ENCODE measurements around the gene SLC9A5.

The SLC9A5 gene

GRCh38 chr16:67277294-67277998 is 28.7 kb downstream of the SLC9A5 start:
- no peak for ATAC-seq (ENCODE audit: insufficient read depth, low read depth)
- H3K27ac ChIP-seq (ENCODE audit: low read length): no peak overlapping the region
- no peaks in the 10 kb centered on the region for H4K20me1 ChIP-seq (ENCODE audit: insufficient read depth, low read length)
- no peak for DNase-seq
- H2AFZ ChIP-seq (ENCODE audit: low read depth, low read length): no peak overlapping the region
- no peaks in the 10 kb centered on the region for H3K36me3 ChIP-seq (ENCODE audit: insufficient read depth, low read length)
- no peak overlapping the region for H3K9ac ChIP-seq (ENCODE audit: low read depth, low read length)
- H3K9me3 ChIP-seq (ENCODE audit: insufficient read depth, low read length, severe bottlenecking): no peaks in the 10 kb centered on the region
- TF ChIP-seq EZH2 (IDR thresholded peaks at IDR 0.05; ENCODE audit: borderline replicate concordance, low read depth, low read length, severe bottlenecking) (no peak), CTCF (IDR thresholded peaks at IDR 0.05; ENCODE audit: borderline replicate concordance, extremely low read depth, low read length, poor library complexity, severe bottlenecking) (no peak)
- no peaks in the 10 kb centered on the region for H3K27me3 ChIP-seq (ENCODE audit: insufficient read depth, low read length, poor library complexity)
- no peaks in the 10 kb centered on the region for H3K4me1 ChIP-seq (ENCODE audit: insufficient read depth, low read length)
- H3K79me2 ChIP-seq (ENCODE audit: insufficient read depth, low read length): no peaks in the 10 kb centered on the region
- no peak overlapping the region for H3K4me3 ChIP-seq (ENCODE audit: low read depth in 1 of 2, low read length in 2 of 2)
- H3K4me2 ChIP-seq (ENCODE audit: insufficient read depth, low read length): no peak overlapping the region

GRCh38 chr16:67277999-67278772 is 29.4 kb downstream of the SLC9A5 start:
- Histone ChIP-seq H2AFZ (ENCODE audit: low read depth, low read length) (no peak overlapping the region), H3K9me3 (ENCODE audit: insufficient read depth, low read length, severe bottlenecking) (no peaks in the 10 kb centered on the region), H3K4me3 (ENCODE audit: low read depth in 1 of 2, low read length in 2 of 2) (no peak overlapping the region), H3K79me2 (ENCODE audit: insufficient read depth, low read length) (no peaks in the 10 kb centered on the region), H3K27ac (ENCODE audit: low read length) (no peak overlapping the region), H3K4me2 (ENCODE audit: insufficient read depth, low read length) (no peak overlapping the region), H3K27me3 (ENCODE audit: insufficient read depth, low read length, poor library complexity) (no peaks in the 10 kb centered on the region), H4K20me1 (ENCODE audit: insufficient read depth, low read length) (no peaks in the 10 kb centered on the region), H3K36me3 (ENCODE audit: insufficient read depth, low read length) (no peaks in the 10 kb centered on the region), H3K9ac (ENCODE audit: low read depth, low read length) (no peak overlapping the region), H3K4me1 (ENCODE audit: insufficient read depth, low read length) (no peaks in the 10 kb centered on the region)
- ATAC-seq (ENCODE audit: insufficient read depth, low read depth) (no peak), DNase-seq (no peak)
- TF ChIP-seq EZH2 (IDR thresholded peaks at IDR 0.05; ENCODE audit: borderline replicate concordance, low read depth, low read length, severe bottlenecking) (no peak), CTCF (IDR thresholded peaks at IDR 0.05; ENCODE audit: borderline replicate concordance, extremely low read depth, low read length, poor library complexity, severe bottlenecking) (no peak)

- H4K20me1 ChIP-seq (ENCODE audit: insufficient read depth, low read length): no peaks in the 10 kb centered on the region
- no peak for TF ChIP-seq EZH2 (IDR thresholded peaks at IDR 0.05; ENCODE audit: borderline replicate concordance, low read depth, low read length, severe bottlenecking)
- no peak for TF ChIP-seq CTCF (IDR thresholded peaks at IDR 0.05; ENCODE audit: borderline replicate concordance, extremely low read depth, low read length, poor library complexity, severe bottlenecking)
- DNase-seq (no peak), ATAC-seq (ENCODE audit: insufficient read depth, low read depth) (no peak)
- no peak overlapping the region for H3K27ac ChIP-seq (ENCODE audit: low read length)
- no peaks in the 10 kb centered on the region for H3K27me3 ChIP-seq (ENCODE audit: insufficient read depth, low read length, poor library complexity)
- H3K79me2 ChIP-seq (ENCODE audit: insufficient read depth, low read length): no peaks in the 10 kb centered on the region
- H3K36me3 ChIP-seq (ENCODE audit: insufficient read depth, low read length): no peaks in the 10 kb centered on the region
- no peak overlapping the region for H3K4me2 ChIP-seq (ENCODE audit: insufficient read depth, low read length)
- no peaks in the 10 kb centered on the region for H3K4me1 ChIP-seq (ENCODE audit: insufficient read depth, low read length)
- no peak overlapping the region for H3K4me3 ChIP-seq (ENCODE audit: low read depth in 1 of 2, low read length in 2 of 2)
- no peaks in the 10 kb centered on the region for H3K9me3 ChIP-seq (ENCODE audit: insufficient read depth, low read length, severe bottlenecking)
- no peak overlapping the region for H2AFZ ChIP-seq (ENCODE audit: low read depth, low read length)
- H3K9ac ChIP-seq (ENCODE audit: low read depth, low read length): no peak overlapping the region
Observed at GRCh38 chr16:67278773-67279295, 30.1 kb downstream of the SLC9A5 start.
